LNCAP (cell line): ENCODE results near the gene ARNT2.
A peak's percentile ranks its signal among the peaks of the same experiment; 100 is the strongest.

Source experiments
- TF ChIP-seq, protein P1 (sequence below): fragments of 450-650 bp; IDR thresholded peaks from 2 replicates; pipeline ENCODE4 v1.5.1; 2017; ENCODE audit warnings: mild to moderate bottlenecking

The ARNT2 gene

GRCh38 chr15:80471881-80472280, 67.7 kb downstream of the ARNT2 start:
- TF ChIP-seq, protein P1, sequence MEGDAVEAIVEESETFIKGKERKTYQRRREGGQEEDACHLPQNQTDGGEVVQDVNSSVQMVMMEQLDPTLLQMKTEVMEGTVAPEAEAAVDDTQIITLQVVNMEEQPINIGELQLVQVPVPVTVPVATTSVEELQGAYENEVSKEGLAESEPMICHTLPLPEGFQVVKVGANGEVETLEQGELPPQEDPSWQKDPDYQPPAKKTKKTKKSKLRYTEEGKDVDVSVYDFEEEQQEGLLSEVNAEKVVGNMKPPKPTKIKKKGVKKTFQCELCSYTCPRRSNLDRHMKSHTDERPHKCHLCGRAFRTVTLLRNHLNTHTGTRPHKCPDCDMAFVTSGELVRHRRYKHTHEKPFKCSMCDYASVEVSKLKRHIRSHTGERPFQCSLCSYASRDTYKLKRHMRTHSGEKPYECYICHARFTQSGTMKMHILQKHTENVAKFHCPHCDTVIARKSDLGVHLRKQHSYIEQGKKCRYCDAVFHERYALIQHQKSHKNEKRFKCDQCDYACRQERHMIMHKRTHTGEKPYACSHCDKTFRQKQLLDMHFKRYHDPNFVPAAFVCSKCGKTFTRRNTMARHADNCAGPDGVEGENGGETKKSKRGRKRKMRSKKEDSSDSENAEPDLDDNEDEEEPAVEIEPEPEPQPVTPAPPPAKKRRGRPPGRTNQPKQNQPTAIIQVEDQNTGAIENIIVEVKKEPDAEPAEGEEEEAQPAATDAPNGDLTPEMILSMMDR: no peak

DNA sequence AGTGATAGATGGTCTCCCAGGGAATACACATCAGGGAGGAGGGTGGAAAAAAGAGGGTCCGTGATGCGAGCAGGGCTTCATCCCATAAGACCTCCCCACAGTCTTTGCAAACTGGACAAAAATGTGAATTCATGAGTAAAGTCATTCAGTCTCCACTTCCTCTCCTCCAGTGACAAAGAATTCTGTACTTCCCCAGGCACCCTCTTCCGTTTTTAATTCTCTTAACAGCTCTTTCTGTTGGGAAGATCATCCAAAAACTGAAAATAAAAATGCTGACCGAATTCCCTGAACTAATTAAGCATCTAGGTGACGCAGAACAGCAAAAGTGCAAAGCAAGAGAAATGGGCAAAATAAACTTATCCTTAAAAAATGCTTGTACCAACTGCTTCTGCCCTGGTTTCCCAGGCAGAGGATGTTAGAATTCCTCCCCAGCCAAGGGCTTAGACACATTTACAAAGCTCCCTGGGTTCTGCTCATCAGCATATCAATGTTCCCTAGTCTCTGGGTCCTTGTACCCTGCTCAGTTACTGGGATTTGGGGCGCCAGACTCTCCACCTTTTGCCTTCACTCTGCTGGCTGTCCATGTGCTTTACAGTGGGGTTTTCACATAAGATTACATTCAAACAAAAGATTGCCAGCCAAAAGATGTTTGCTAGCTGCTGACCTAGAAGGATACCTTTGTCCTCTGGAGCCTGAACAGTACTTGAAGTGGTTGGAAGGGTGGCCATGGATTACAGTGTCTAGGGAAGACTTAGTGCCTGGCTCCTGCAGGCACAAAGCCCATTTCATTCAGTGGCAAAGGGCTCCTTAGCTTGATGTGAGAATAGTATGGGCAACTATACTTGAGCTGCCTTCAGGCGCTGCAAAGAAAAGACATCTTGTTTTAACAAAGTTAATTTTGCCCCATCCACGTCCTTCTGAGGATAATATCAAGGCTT, 69.4 kb downstream of the ARNT2 start:
- TF ChIP-seq, protein P1: no peak

DNA sequence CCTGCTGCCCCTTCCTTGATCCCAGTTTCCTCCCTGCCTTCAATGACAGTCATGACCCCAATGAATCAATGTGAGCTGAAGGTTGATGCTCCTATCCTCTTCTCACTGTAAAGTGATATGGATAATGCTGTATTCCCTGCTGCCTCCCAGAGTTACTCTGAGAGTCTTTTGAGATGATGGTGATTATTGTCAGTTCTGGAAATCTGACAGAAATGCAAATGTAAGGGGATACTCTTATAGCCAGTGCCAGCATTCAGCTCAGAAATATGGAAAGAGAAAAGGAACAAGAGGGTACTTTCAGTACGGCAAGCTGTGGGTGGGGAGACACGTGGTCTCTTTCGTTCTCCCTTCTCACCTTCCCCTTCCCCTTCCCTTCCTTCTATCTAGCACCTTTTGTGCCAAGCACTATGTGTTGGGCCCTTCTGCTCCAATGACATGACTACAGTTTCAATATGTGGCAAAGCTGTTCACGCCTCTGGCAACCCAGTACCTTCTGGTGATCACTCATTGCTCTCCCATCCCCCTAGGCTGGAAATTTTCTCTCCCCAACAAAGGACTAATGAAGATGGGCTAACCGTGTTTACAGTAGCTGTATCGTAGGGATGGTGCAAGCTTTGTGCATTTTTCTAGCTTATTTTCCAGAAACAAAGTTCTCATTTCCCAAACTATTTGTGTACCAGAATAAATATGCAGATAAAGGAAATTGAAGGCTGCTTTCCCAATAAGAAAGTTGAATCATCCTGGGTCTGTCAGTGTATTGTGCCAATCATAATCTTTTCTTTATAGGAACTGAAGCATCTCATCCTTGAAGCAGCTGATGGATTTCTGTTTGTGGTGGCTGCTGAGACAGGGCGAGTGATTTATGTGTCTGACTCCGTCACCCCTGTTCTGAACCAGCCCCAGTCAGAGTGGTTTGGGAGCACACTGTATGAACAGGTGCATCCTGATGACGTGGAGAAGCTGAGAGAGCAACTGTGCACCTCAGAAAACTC, 70.3 kb downstream of the ARNT2 start:
- TF ChIP-seq, protein P1: no peak

- TF ChIP-seq, protein P1: peak; percentile 42; the same call in 1 of the 2 replicates
Observed at GRCh38 chr15:80475572-80475971, 71.4 kb downstream of the ARNT2 start.

GRCh38 chr15:80476036-80476435, 71.9 kb downstream of the ARNT2 start:
- TF ChIP-seq, protein P1: no peak

GRCh38 chr15:80478075-80478474, 73.9 kb downstream of the ARNT2 start:
- TF ChIP-seq, protein P1: no peak

GRCh38 chr15:80479191-80479590, 75.0 kb downstream of the ARNT2 start:
- TF ChIP-seq, protein P1: no peak
